HCT116 (cell line): ENCODE results near the gene UNC80. TPM values are rescaled to one million over a fixed set of nuclear protein-coding genes. Genes with fewer than 3 reads are reported as not detected.

Experiments
- ATAC-seq: fragments of 200-7000 bp; cut with Tn5 transposase; 2 replicates; pipeline ENCODE4 v1.9.1; 2020; ENCODE audit warnings: mild to moderate bottlenecking, moderate library complexity
- BruUV-seq: library from RNA; stranded (reverse); fragments of 400-500 nt; replicated peaks from 2 replicates; lab custom pipeline; 2021; lab: Mats Ljungman, UMichigan
- CTCF ChIA-PET: fragments of 300-600 bp; sonication (Branson Sonifier 250); formaldehyde crosslinking; loops from one replicate; lab custom pipeline; 2021; ENCODE audit warnings: antibody characterized with exemption; lab: Charles Lee
- POLR2A ChIA-PET: fragments of 300-600, 350-600 bp; sonication (Branson Sonifier 250); formaldehyde crosslinking; loops from one replicate; lab custom pipeline; 2021; ENCODE audit warnings: antibody characterized with exemption; lab: Charles Lee
- RAD21 ChIA-PET, 2 experiments: fragments of 300-600 bp; sonication (Branson Sonifier 250); formaldehyde crosslinking; loops; one replicate each; lab custom pipeline; 2023; ENCODE audit warnings: low total read pairs in 2 of 2; ENCODE audit not compliant: uncharacterized antibody in 2 of 2, unreplicated experiment in 2 of 2, low non-redundant PET in 1 of 2; lab: Charles Lee
- DNase-seq: peaks from one replicate; pipeline ENCODE4 v3.0.0-alpha.2; 2010; ENCODE audit warnings: low read depth, low spot score
- H2AFZ ChIP-seq: fragments of 200-600 bp; shearing (Covaris generic), sonication (generic); 2 replicates; pipeline ENCODE4 v1.6.1; 2017; ENCODE audit warnings: low read depth, mixed run types, mixed read lengths, antibody characterized with exemption, low read length; ENCODE audit not compliant: poor library complexity, severe bottlenecking
- H3K27ac ChIP-seq: 2 replicates; pipeline ENCODE4 v1.5.1; 2012; ENCODE audit warnings: low read depth, low read length
- H3K27me3 ChIP-seq: fragments of 200-600 bp; sonication (generic); 2 replicates; pipeline ENCODE4 v1.6.1; 2016; ENCODE audit warnings: mixed run types, low read length, mixed read lengths; ENCODE audit not compliant: insufficient read depth
- H3K36me3 ChIP-seq, 2 experiments: fragments of 200-500 bp in 1 of 2; fragments of 200-600 bp in 1 of 2; sonication (Bioruptor generic) in 1 of 2; sonication (generic) in 1 of 2; 2 replicates each; pipeline versions ENCODE4 v1.5.1 to v1.6.1; 2014 to 2016; ENCODE audit warnings: low read length in 2 of 2, inconsistent platforms in 1 of 2, mixed read lengths in 1 of 2, mixed run types in 1 of 2; ENCODE audit not compliant: insufficient read depth in 2 of 2, control insufficient read depth in 1 of 2
- H3K4me1 ChIP-seq, 2 experiments: fragments of 200-600 bp in 1 of 2; sonication (generic) in 1 of 2; 2 replicates each; pipeline versions ENCODE4 v1.5.1 to v1.6.1; 2012 to 2017; ENCODE audit warnings: low read length in 2 of 2, inconsistent platforms in 1 of 2, mild to moderate bottlenecking in 1 of 2, mixed read lengths in 1 of 2, mixed run types in 1 of 2, moderate library complexity in 1 of 2; ENCODE audit not compliant: insufficient read depth in 2 of 2, control insufficient read depth in 1 of 2
- H3K4me2 ChIP-seq: fragments of 200-600 bp; sonication (generic); 2 replicates; pipeline ENCODE4 v1.6.1; 2017; ENCODE audit warnings: mixed run types, low read length, mixed read lengths
- H3K4me3 ChIP-seq, 2 experiments: fragments of 200-600 bp in 1 of 2; sonication (generic) in 1 of 2; replicated peaks in 1 of 2; 2 replicates each; pipeline ENCODE4 v1.5.1; 2011 to 2016; ENCODE audit warnings: low read length in 2 of 2, control low read depth in 1 of 2, low read depth in 1 of 2, mild to moderate bottlenecking in 1 of 2, mixed read lengths in 1 of 2, mixed run types in 1 of 2
- H3K79me2 ChIP-seq: fragments of 200-600 bp; sonication (generic); 2 replicates; pipeline ENCODE4 v1.6.1; 2017; ENCODE audit warnings: mild to moderate bottlenecking, mixed run types, low read length, moderate library complexity, mixed read lengths; ENCODE audit not compliant: insufficient read depth
- H3K9ac ChIP-seq: fragments of 200-600 bp; sonication (generic); 2 replicates; pipeline ENCODE4 v1.6.1; 2016; ENCODE audit warnings: low read length, mixed read lengths
- H3K9me2 ChIP-seq: fragments of 200-600 bp; sonication (generic), shearing (Covaris generic); 2 replicates; pipeline ENCODE4 v1.6.1; 2017; ENCODE audit warnings: mixed run types, mild to moderate bottlenecking, moderate library complexity; ENCODE audit not compliant: insufficient read depth
- H3K9me3 ChIP-seq, 2 experiments: fragments of 200-500 bp in 1 of 2; fragments of 200-600 bp in 1 of 2; sonication (Bioruptor generic) in 1 of 2; sonication (generic) in 1 of 2; 2 replicates each; pipeline ENCODE4 v1.6.1; 2014 to 2017; ENCODE audit warnings: low read length in 2 of 2, mixed read lengths in 2 of 2, inconsistent platforms in 1 of 2, low read depth in 1 of 2, mild to moderate bottlenecking in 1 of 2, mixed run types in 1 of 2, moderate library complexity in 1 of 2; ENCODE audit not compliant: control insufficient read depth in 1 of 2, insufficient read depth in 1 of 2
- H4K20me1 ChIP-seq: fragments of 200-600 bp; sonication (generic), shearing (Covaris generic); 2 replicates; pipeline ENCODE4 v1.6.1; 2017; ENCODE audit warnings: mixed run types, mild to moderate bottlenecking, moderate library complexity; ENCODE audit not compliant: insufficient read depth
- ELF1 ChIP-seq: IDR thresholded peaks from 2 replicates; pipeline ENCODE4 v1.6.1; 2012; ENCODE audit warnings: low read depth, borderline replicate concordance
- EZH2 ChIP-seq: fragments of 200-600 bp; sonication (generic); IDR thresholded peaks from 2 replicates; pipeline ENCODE4 v1.6.1; 2017; ENCODE audit warnings: antibody characterized with exemption, mixed run types
- FOSL1 ChIP-seq: IDR thresholded peaks from 2 replicates; pipeline ENCODE4 v1.6.1; 2012; ENCODE audit warnings: low read depth
- JUND ChIP-seq: IDR thresholded peaks from 2 replicates; pipeline ENCODE4 v1.6.1; 2012
- POLR2A ChIP-seq: IDR thresholded peaks from 2 replicates; pipeline ENCODE4 v1.7.0; 2011; ENCODE audit warnings: borderline replicate concordance; ENCODE audit not compliant: insufficient read depth, insufficient read length; ENCODE audit errors: extremely low read depth
- POLR2AphosphoS5 ChIP-seq: IDR thresholded peaks from 2 replicates; pipeline ENCODE4 v1.6.1; 2011; ENCODE audit warnings: mild to moderate bottlenecking, low read depth, low read length, moderate library complexity
- SRF ChIP-seq: IDR thresholded peaks from 2 replicates; pipeline ENCODE4 v1.6.1; 2012; ENCODE audit warnings: low read depth
- TCF7L2 ChIP-seq: IDR thresholded peaks from 2 replicates; pipeline ENCODE4 v1.7.0; 2011; ENCODE audit warnings: borderline replicate concordance, inconsistent platforms; ENCODE audit not compliant: insufficient read depth, insufficient read length; ENCODE audit errors: extremely low read depth
- YY1 ChIP-seq: IDR thresholded peaks from 2 replicates; pipeline ENCODE4 v1.6.1; 2011; ENCODE audit warnings: low read length, low read depth, moderate library complexity, mild to moderate bottlenecking; ENCODE audit not compliant: insufficient replicate concordance; ENCODE audit errors: extremely low read depth
- ZFX ChIP-seq: fragments of 450-650 bp; IDR thresholded peaks from 2 replicates; pipeline ENCODE4 v1.6.1; 2017
- ZNF274 ChIP-seq: fragments of 200-500 bp; sonication (Bioruptor generic); IDR thresholded peaks from 2 replicates; pipeline ENCODE4 v1.6.1; 2014; ENCODE audit warnings: mild to moderate bottlenecking, low read depth, low read length, inconsistent platforms
- intact Hi-C: fragments of 100-400 bp; cut with micrococcal nuclease; formaldehyde crosslinking; loops from 2 replicates; pipeline ENCODE4 v1.10.0; 2022
- total RNA-seq: library from RNA; stranded (reverse); gene quantifications from one replicate; pipeline ENCODE4 v1.2.1, GENCODE V29; 2021; ENCODE audit not compliant: unreplicated experiment
- TF ChIP-seq, protein P1 (sequence below): IDR thresholded peaks from 2 replicates; pipeline ENCODE4 v1.6.1; 2012
- TF ChIP-seq, protein P2 (sequence below): IDR thresholded peaks from 2 replicates; pipeline ENCODE4 v1.6.1; 2012; ENCODE audit warnings: low read depth
- TF ChIP-seq, protein P3 (sequence below), 3 experiments: fragments of 200-600 bp in 1 of 3; sonication (generic) in 1 of 3; IDR thresholded peaks in 2 of 3; conservative IDR thresholded peaks in 1 of 3; 2 replicates each; pipeline ENCODE4 v1.5.1; 2012 to 2017; ENCODE audit warnings: low read depth in 2 of 3, low read length in 2 of 3, antibody characterized with exemption in 1 of 3, borderline replicate concordance in 1 of 3, control low read depth in 1 of 3, mild to moderate bottlenecking in 1 of 3, mixed read lengths in 1 of 3, mixed run types in 1 of 3, moderate library complexity in 1 of 3; ENCODE audit not compliant: insufficient read depth in 1 of 3
- TF ChIP-seq, protein P4 (sequence below): IDR thresholded peaks from 2 replicates; pipeline ENCODE4 v1.6.1; 2011; ENCODE audit warnings: mild to moderate bottlenecking, low read length, moderate library complexity; ENCODE audit not compliant: insufficient replicate concordance; ENCODE audit errors: extremely low read depth

The UNC80 gene
- total RNA-seq, 1 experiment from 2014 or later: not detected

DNA sequence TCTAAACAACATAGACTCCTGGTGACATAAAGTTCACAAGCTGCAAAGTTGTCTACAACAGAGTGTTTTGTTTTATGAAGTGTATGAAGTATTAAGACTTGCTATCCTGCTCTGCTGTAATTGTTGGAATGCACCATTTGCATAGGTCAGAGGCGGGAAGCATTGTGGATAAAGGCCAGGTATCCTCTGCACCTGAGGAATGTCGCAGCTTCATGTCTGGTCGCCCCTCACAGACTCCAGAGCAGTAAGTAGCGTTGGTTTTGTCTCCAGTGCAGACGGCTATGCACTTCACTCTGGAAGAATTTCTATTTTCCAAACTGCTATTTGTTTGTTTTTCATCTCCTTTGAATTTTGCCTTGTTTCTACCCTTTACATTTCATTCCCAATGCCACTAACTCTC, 63.1 kb downstream of the UNC80 start:
- DNase-seq (no peak), ATAC-seq (no peak)
- TF ChIP-seq POLR2AphosphoS5 (no peak), POLR2A (no peak), YY1 (no peak), ELF1 (no peak), SRF (no peak), JUND (no peak), TCF7L2 (no peak), FOSL1 (no peak), ZNF274 (no peak), EZH2 (no peak), ZFX (no peak)
- TF ChIP-seq, protein P1, sequence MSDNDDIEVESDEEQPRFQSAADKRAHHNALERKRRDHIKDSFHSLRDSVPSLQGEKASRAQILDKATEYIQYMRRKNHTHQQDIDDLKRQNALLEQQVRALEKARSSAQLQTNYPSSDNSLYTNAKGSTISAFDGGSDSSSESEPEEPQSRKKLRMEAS: no peak
- TF ChIP-seq, protein P2, sequence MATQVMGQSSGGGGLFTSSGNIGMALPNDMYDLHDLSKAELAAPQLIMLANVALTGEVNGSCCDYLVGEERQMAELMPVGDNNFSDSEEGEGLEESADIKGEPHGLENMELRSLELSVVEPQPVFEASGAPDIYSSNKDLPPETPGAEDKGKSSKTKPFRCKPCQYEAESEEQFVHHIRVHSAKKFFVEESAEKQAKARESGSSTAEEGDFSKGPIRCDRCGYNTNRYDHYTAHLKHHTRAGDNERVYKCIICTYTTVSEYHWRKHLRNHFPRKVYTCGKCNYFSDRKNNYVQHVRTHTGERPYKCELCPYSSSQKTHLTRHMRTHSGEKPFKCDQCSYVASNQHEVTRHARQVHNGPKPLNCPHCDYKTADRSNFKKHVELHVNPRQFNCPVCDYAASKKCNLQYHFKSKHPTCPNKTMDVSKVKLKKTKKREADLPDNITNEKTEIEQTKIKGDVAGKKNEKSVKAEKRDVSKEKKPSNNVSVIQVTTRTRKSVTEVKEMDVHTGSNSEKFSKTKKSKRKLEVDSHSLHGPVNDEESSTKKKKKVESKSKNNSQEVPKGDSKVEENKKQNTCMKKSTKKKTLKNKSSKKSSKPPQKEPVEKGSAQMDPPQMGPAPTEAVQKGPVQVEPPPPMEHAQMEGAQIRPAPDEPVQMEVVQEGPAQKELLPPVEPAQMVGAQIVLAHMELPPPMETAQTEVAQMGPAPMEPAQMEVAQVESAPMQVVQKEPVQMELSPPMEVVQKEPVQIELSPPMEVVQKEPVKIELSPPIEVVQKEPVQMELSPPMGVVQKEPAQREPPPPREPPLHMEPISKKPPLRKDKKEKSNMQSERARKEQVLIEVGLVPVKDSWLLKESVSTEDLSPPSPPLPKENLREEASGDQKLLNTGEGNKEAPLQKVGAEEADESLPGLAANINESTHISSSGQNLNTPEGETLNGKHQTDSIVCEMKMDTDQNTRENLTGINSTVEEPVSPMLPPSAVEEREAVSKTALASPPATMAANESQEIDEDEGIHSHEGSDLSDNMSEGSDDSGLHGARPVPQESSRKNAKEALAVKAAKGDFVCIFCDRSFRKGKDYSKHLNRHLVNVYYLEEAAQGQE: no peak
- TF ChIP-seq, protein P3, sequence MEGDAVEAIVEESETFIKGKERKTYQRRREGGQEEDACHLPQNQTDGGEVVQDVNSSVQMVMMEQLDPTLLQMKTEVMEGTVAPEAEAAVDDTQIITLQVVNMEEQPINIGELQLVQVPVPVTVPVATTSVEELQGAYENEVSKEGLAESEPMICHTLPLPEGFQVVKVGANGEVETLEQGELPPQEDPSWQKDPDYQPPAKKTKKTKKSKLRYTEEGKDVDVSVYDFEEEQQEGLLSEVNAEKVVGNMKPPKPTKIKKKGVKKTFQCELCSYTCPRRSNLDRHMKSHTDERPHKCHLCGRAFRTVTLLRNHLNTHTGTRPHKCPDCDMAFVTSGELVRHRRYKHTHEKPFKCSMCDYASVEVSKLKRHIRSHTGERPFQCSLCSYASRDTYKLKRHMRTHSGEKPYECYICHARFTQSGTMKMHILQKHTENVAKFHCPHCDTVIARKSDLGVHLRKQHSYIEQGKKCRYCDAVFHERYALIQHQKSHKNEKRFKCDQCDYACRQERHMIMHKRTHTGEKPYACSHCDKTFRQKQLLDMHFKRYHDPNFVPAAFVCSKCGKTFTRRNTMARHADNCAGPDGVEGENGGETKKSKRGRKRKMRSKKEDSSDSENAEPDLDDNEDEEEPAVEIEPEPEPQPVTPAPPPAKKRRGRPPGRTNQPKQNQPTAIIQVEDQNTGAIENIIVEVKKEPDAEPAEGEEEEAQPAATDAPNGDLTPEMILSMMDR (IDR thresholded peaks at IDR 0.05 in 2 of 3, conservative IDR thresholded peaks at IDR 0.05 in 1 of 3; ENCODE audit: borderline replicate concordance in 1 of 3, insufficient read depth in 1 of 3, low read depth in 2 of 3, low read length in 2 of 3): no peak
- TF ChIP-seq, protein P4, sequence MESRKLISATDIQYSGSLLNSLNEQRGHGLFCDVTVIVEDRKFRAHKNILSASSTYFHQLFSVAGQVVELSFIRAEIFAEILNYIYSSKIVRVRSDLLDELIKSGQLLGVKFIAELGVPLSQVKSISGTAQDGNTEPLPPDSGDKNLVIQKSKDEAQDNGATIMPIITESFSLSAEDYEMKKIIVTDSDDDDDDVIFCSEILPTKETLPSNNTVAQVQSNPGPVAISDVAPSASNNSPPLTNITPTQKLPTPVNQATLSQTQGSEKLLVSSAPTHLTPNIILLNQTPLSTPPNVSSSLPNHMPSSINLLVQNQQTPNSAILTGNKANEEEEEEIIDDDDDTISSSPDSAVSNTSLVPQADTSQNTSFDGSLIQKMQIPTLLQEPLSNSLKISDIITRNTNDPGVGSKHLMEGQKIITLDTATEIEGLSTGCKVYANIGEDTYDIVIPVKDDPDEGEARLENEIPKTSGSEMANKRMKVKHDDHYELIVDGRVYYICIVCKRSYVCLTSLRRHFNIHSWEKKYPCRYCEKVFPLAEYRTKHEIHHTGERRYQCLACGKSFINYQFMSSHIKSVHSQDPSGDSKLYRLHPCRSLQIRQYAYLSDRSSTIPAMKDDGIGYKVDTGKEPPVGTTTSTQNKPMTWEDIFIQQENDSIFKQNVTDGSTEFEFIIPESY: no peak
- Histone ChIP-seq H3K9ac (no peak overlapping the region), H2AFZ (no peak overlapping the region), H3K4me2 (no peak overlapping the region), H3K9me3 (no peaks in the 10 kb centered on the region), H3K79me2 (no peaks in the 10 kb centered on the region), H3K4me1 (no peaks in the 10 kb centered on the region), H3K27ac (no peak overlapping the region), H3K27me3 (no peaks in the 10 kb centered on the region), H3K4me3 (no peak overlapping the region), H3K9me2 (no peaks in the 10 kb centered on the region), H4K20me1 (no peaks in the 10 kb centered on the region), H3K36me3 (no peaks in the 10 kb centered on the region)
- ChIA-PET RAD21 (no interaction called here), POLR2A (no interaction called here), CTCF (no interaction called here)
- intact Hi-C loops: no loop called here
- BruUV-seq: no TSS peak
